Measurements from ENCODE around the gene ARMC12.

DNA sequence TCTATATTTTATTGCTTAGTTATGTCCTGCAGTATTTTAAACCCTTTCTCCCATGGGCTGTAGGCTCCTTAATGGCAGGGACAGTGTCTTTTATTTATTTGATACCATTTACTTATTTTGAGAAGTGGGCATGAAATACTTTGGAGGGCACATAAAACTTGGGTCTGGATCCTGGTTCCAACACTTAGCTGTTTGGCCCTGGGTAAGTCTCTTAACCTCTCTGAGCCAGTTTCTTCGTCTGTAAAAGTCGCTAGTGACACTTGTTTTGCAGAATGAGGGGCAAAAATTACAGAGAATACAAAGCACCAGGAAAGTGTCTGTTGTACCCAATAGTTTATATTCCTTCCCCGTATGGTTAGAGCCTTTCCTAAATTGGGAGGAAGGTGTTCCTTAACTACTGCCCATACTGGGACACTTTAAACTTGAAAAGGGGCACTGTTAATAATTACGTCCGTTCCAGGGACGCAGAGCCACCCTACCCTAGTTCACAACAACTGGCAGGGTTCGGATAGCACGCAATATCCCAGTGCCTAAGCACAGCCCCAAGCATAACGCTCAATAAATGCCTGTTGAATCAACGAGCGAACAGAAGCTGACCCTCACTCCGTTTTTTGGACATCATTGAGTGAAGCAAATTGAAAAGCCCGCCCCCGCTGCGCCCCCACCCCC lies 6.0 kb upstream of the ARMC12 start:
- TF ChIP-seq CSDC2 (CRISPR knock-in tag; IDR thresholded peaks at IDR 0.05), result no peak
- no peak for TF ChIP-seq ZC3H10 (CRISPR knock-in tag; IDR thresholded peaks at IDR 0.05)
- TF ChIP-seq, protein P1, sequence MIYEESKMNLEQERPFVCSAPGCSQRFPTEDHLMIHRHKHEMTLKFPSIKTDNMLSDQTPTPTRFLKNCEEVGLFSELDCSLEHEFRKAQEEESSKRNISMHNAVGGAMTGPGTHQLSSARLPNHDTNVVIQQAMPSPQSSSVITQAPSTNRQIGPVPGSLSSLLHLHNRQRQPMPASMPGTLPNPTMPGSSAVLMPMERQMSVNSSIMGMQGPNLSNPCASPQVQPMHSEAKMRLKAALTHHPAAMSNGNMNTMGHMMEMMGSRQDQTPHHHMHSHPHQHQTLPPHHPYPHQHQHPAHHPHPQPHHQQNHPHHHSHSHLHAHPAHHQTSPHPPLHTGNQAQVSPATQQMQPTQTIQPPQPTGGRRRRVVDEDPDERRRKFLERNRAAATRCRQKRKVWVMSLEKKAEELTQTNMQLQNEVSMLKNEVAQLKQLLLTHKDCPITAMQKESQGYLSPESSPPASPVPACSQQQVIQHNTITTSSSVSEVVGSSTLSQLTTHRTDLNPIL (CRISPR knock-in tag; IDR thresholded peaks at IDR 0.05; ENCODE audit: low read depth), result no peak
- no peak for TF ChIP-seq ZFP30 (CRISPR knock-in tag; IDR thresholded peaks at IDR 0.05)
- TF ChIP-seq, protein P2, sequence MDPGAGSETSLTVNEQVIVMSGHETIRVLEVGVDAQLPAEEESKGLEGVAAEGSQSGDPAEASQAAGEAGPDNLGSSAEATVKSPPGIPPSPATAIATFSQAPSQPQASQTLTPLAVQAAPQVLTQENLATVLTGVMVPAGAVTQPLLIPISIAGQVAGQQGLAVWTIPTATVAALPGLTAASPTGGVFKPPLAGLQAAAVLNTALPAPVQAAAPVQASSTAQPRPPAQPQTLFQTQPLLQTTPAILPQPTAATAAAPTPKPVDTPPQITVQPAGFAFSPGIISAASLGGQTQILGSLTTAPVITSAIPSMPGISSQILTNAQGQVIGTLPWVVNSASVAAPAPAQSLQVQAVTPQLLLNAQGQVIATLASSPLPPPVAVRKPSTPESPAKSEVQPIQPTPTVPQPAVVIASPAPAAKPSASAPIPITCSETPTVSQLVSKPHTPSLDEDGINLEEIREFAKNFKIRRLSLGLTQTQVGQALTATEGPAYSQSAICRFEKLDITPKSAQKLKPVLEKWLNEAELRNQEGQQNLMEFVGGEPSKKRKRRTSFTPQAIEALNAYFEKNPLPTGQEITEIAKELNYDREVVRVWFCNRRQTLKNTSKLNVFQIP (CRISPR knock-in tag; IDR thresholded peaks at IDR 0.05; ENCODE audit: borderline replicate concordance, low read depth), result no peak
- TF ChIP-seq ZFP3 (CRISPR knock-in tag; IDR thresholded peaks at IDR 0.05), result no peak
- no peak for TF ChIP-seq RARB (CRISPR knock-in tag; IDR thresholded peaks at IDR 0.05)
- TF ChIP-seq, protein P3, sequence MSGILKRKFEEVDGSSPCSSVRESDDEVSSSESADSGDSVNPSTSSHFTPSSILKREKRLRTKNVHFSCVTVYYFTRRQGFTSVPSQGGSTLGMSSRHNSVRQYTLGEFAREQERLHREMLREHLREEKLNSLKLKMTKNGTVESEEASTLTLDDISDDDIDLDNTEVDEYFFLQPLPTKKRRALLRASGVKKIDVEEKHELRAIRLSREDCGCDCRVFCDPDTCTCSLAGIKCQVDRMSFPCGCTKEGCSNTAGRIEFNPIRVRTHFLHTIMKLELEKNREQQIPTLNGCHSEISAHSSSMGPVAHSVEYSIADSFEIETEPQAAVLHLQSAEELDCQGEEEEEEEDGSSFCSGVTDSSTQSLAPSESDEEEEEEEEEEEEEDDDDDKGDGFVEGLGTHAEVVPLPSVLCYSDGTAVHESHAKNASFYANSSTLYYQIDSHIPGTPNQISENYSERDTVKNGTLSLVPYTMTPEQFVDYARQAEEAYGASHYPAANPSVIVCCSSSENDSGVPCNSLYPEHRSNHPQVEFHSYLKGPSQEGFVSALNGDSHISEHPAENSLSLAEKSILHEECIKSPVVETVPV (CRISPR knock-in tag; IDR thresholded peaks at IDR 0.05), result no peak
- TF ChIP-seq ARNTL (CRISPR knock-in tag; IDR thresholded peaks at IDR 0.05; ENCODE audit: borderline replicate concordance, low read depth), result no peak
- TF ChIP-seq, protein P4, sequence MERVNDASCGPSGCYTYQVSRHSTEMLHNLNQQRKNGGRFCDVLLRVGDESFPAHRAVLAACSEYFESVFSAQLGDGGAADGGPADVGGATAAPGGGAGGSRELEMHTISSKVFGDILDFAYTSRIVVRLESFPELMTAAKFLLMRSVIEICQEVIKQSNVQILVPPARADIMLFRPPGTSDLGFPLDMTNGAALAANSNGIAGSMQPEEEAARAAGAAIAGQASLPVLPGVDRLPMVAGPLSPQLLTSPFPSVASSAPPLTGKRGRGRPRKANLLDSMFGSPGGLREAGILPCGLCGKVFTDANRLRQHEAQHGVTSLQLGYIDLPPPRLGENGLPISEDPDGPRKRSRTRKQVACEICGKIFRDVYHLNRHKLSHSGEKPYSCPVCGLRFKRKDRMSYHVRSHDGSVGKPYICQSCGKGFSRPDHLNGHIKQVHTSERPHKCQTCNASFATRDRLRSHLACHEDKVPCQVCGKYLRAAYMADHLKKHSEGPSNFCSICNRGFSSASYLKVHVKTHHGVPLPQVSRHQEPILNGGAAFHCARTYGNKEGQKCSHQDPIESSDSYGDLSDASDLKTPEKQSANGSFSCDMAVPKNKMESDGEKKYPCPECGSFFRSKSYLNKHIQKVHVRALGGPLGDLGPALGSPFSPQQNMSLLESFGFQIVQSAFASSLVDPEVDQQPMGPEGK (CRISPR knock-in tag; IDR thresholded peaks at IDR 0.05; ENCODE audit: borderline replicate concordance), result no peak
- TF ChIP-seq ZNF8 (CRISPR knock-in tag; IDR thresholded peaks at IDR 0.05), result no peak
- TF ChIP-seq SNAI2 (CRISPR knock-in tag; IDR thresholded peaks at IDR 0.05), result no peak
- TF ChIP-seq PPARA (CRISPR knock-in tag; IDR thresholded peaks at IDR 0.05; ENCODE audit: borderline replicate concordance), result no peak
- TF ChIP-seq ZNF565 (CRISPR knock-in tag; conservative IDR thresholded peaks at IDR 0.05; ENCODE audit: low read depth), result no peak
